K562 (cell line): ENCODE results near the gene RPS6KA4. TPM values are rescaled to one million over a fixed set of nuclear protein-coding genes. Genes with fewer than 3 reads are reported as not detected.

Experiments
- AFF1 ChIP-seq, 2 experiments: fragments of 450-650 bp; IDR thresholded peaks; 2 replicates each; pipeline ENCODE4 v1.6.1; 2018; ENCODE audit warnings: mild to moderate bottlenecking in 2 of 2, low read depth in 1 of 2; ENCODE audit not compliant: partially characterized antibody in 2 of 2
- BRD9 ChIP-seq: fragments of 450-650 bp; IDR thresholded peaks from 2 replicates; pipeline ENCODE4 v1.6.1; 2018; ENCODE audit warnings: low read depth; ENCODE audit not compliant: partially characterized antibody
- CC2D1A ChIP-seq: fragments of 450-650 bp; IDR thresholded peaks from 2 replicates; pipeline ENCODE4 v1.6.1; 2017; ENCODE audit warnings: mild to moderate bottlenecking
- CTBP1 ChIP-seq: fragments of 450-650 bp; IDR thresholded peaks from 2 replicates; pipeline ENCODE4 v1.6.1; 2016; ENCODE audit warnings: borderline replicate concordance
- CTCFL ChIP-seq: IDR thresholded peaks from 2 replicates; pipeline ENCODE4 v1.6.1; 2011; ENCODE audit warnings: borderline replicate concordance, low read depth, mild to moderate bottlenecking, moderate library complexity, low read length; ENCODE audit not compliant: insufficient read depth, poor library complexity, severe bottlenecking
- E2F5 ChIP-seq: sonication (generic); formaldehyde crosslinking; IDR thresholded peaks from 2 replicates; pipeline ENCODE4 v1.8.0; 2022; ENCODE audit warnings: mild to moderate bottlenecking, missing genetic modification reagents
- ERF ChIP-seq: fragments of 450-650 bp; formaldehyde crosslinking; IDR thresholded peaks from 2 replicates; pipeline ENCODE4 v1.4.0; 2020; ENCODE audit warnings: mild to moderate bottlenecking, mixed read lengths
- HCFC1 ChIP-seq: IDR thresholded peaks from 2 replicates; pipeline ENCODE4 v1.6.1; 2012; ENCODE audit warnings: low read depth, low read length, improper control_type of control experiment
- MAZ ChIP-seq, 2 experiments: fragments of 450-650 bp in 1 of 2; sonication (generic) in 1 of 2; formaldehyde crosslinking; IDR thresholded peaks in 1 of 2; conservative IDR thresholded peaks in 1 of 2; 2 replicates each; pipeline versions ENCODE4 v1.4.0 to v1.5.0; 2020; ENCODE audit warnings: mild to moderate bottlenecking in 1 of 2, missing genetic modification reagents in 1 of 2
- MTA1 ChIP-seq: fragments of 450-650 bp; IDR thresholded peaks from 2 replicates; pipeline ENCODE4 v1.6.1; 2017; ENCODE audit warnings: borderline replicate concordance
- PATZ1 ChIP-seq: fragments of 250-450 bp; sonication (Bioruptor Pico); IDR thresholded peaks from 2 replicates; pipeline ENCODE4 v1.5.0; 2020; ENCODE audit warnings: mild to moderate bottlenecking, borderline replicate concordance
- SOX6 ChIP-seq: fragments of 450-650 bp; IDR thresholded peaks from 2 replicates; pipeline ENCODE4 v1.6.1; 2014; ENCODE audit warnings: mild to moderate bottlenecking
- SREBF1 ChIP-seq: fragments of 150-350 bp; IDR thresholded peaks from 2 replicates; pipeline ENCODE4 v1.6.1; 2014; ENCODE audit warnings: antibody characterized with exemption, low read depth, low read length, borderline replicate concordance
- TFAM ChIP-seq: fragments of 250-450 bp; sonication (Bioruptor Pico); conservative IDR thresholded peaks from 2 replicates; pipeline ENCODE4 v1.5.0; 2021; ENCODE audit warnings: mild to moderate bottlenecking, moderate library complexity
- TFAP4 ChIP-seq: sonication (generic); formaldehyde crosslinking; IDR thresholded peaks from 2 replicates; pipeline ENCODE4 v1.8.0; 2022; ENCODE audit warnings: missing genetic modification reagents, mild to moderate bottlenecking, moderate library complexity, borderline replicate concordance
- ZFP1 ChIP-seq: fragments of 450-650 bp; formaldehyde crosslinking; IDR thresholded peaks from 2 replicates; pipeline ENCODE4 v1.4.0; 2020; ENCODE audit warnings: mild to moderate bottlenecking, mixed read lengths
- polyA plus RNA-seq, 8 experiments: library from polyadenylated mRNA; depleted of rRNA in 4 of 8; stranded (reverse) in 5 of 8; unstranded in 3 of 8; fragments of >200 nt; fragmentation: Nextera tagmentation in 2 of 8; fragmentation: Illumina TruSeq in 1 of 8; extraction: Ambion mirVana in 2 of 8; extraction: Trizol in 1 of 8; gene quantifications; 2 replicates each; pipeline versions ENCODE4 v1.2.1 to v1.2.3, GENCODE V29; 2011 to 2014; ENCODE audit warnings: inconsistent platforms in 1 of 8, missing spikeins in 1 of 8
- total RNA-seq, 7 experiments: library from RNA; depleted of rRNA in 6 of 7; stranded (reverse); fragments of >200 nt in 6 of 7; fragmentation: Illumina TruSeq in 2 of 7; extraction: Trizol in 2 of 7; gene quantifications; 2 replicates each; pipeline versions ENCODE4 v1.2.1 to v1.2.3, GENCODE V29; 2011 to 2021; ENCODE audit warnings: low replicate concordance in 1 of 7

RPS6KA4 gene
- total and polyA plus RNA-seq, 9 of the 15 experiments (the other 6 are each of a cell fraction or from before 2014, with no cell fraction given), result 0.15 to 23.8 (median 9.8) TPM

GRCh38 chr11:64355078-64355940 lies 3.7 kb upstream of the RPS6KA4 start (continued):
- TF ChIP-seq AFF1 (IDR thresholded peaks at IDR 0.05; ENCODE audit: low read depth in 1 of 2, partially characterized antibody in 2 of 2), result peak; percentile 41 to 73
- peak; percentile 88 for TF ChIP-seq TFAP4 (CRISPR knock-in tag)
- no peak for TF ChIP-seq E2F5 (CRISPR knock-in tag)
- TF ChIP-seq ERF (CRISPR knock-in tag), result peak; percentile 79; the same call in 1 of the 2 replicates
- TF ChIP-seq TFAM, result no peak
- TF ChIP-seq MTA1, result peak; percentile 86
- no peak for TF ChIP-seq PATZ1
- peak; percentile 97 for TF ChIP-seq CTCFL
- peak; percentile 54; the same call in 1 of the 2 replicates for TF ChIP-seq SOX6
- peak; percentile 84 for TF ChIP-seq BRD9
- TF ChIP-seq HCFC1, result peak; percentile 55
- TF ChIP-seq SREBF1, result peak; percentile 68; the same call in 1 of the 2 replicates
- TF ChIP-seq MAZ (CRISPR knock-in tag; conservative IDR thresholded peaks at IDR 0.05 in 1 of 2, IDR thresholded peaks at IDR 0.05 in 1 of 2), result peak; percentile 95 to 98
- peak; percentile 83; the same call in 1 of the 2 replicates for TF ChIP-seq CC2D1A
- no peak for TF ChIP-seq ZFP1 (CRISPR knock-in tag)
- peak; percentile 78; the same call in 1 of the 2 replicates for TF ChIP-seq CTBP1
